HEK293 (cell line): ENCODE data around the gene OCLN.

Experiments used
- CTCF ChIA-PET: fragments of 350-600 bp; formaldehyde crosslinking; extraction: SDS; loops from one replicate; lab custom pipeline; 2021; ENCODE audit warnings: antibody characterized with exemption; lab: Yijun Ruan, JAX
- POLR2A ChIA-PET: fragments of 300-600 bp; formaldehyde crosslinking; extraction: SDS; loops from one replicate; lab custom pipeline; 2020; ENCODE audit warnings: antibody characterized with exemption, inconsistent platforms; lab: Yijun Ruan, JAX
- H3K27ac ChIP-seq: fragments of 200-500 bp; sonication (Bioruptor generic); 2 replicates; pipeline ENCODE4 v1.5.1; 2014; ENCODE audit warnings: low read depth, low read length, control low read depth, inconsistent platforms; ENCODE audit errors: extremely low read depth
- H3K36me3 ChIP-seq, 2 experiments: fragments of 200-500 bp in 1 of 2; sonication (Bioruptor generic) in 1 of 2; 1 replicate in 1 of 2; 2 replicates in 1 of 2; pipeline ENCODE4 v1.5.1; 2014 to 2017; ENCODE audit warnings: inconsistent platforms in 2 of 2, low read length in 2 of 2; ENCODE audit not compliant: control insufficient read depth in 2 of 2, insufficient read depth in 1 of 2
- H3K4me1 ChIP-seq: fragments of 200-500 bp; sonication (Bioruptor generic); 2 replicates; pipeline ENCODE4 v1.5.1; 2014; ENCODE audit warnings: mild to moderate bottlenecking, low read length, inconsistent platforms; ENCODE audit not compliant: control insufficient read depth, insufficient read depth
- H3K4me3 ChIP-seq: 2 replicates; pipeline ENCODE4 v1.5.1; 2011; ENCODE audit warnings: low read depth, mild to moderate bottlenecking, control low read depth, low read length, moderate library complexity
- H3K9me3 ChIP-seq: fragments of 200-500 bp; sonication (Bioruptor generic); 2 replicates; pipeline ENCODE4 v1.5.1; 2014; ENCODE audit warnings: low read depth, low read length, inconsistent platforms; ENCODE audit not compliant: control insufficient read depth, insufficient read depth
- HOXD13 ChIP-seq: sonication (generic); formaldehyde crosslinking; IDR thresholded peaks from 2 replicates; pipeline ENCODE4 v1.8.0; 2022; ENCODE audit warnings: missing genetic modification reagents, borderline replicate concordance
- KLF16 ChIP-seq: fragments of 450-650 bp; formaldehyde crosslinking; IDR thresholded peaks from 2 replicates; pipeline ENCODE4 v1.5.1; 2017; ENCODE audit warnings: missing biosample characterization, missing genetic modification characterization
- MEIS1 ChIP-seq: sonication (generic); formaldehyde crosslinking; IDR thresholded peaks from 2 replicates; pipeline ENCODE4 v1.8.1; 2022; ENCODE audit warnings: missing genetic modification reagents, mild to moderate bottlenecking, borderline replicate concordance
- RBAK ChIP-seq: fragments of 450-650 bp; formaldehyde crosslinking; IDR thresholded peaks from 2 replicates; pipeline ENCODE4 v1.5.1; 2016; ENCODE audit warnings: missing biosample characterization, missing genetic modification characterization
- TCF7L2 ChIP-seq: IDR thresholded peaks from 2 replicates; pipeline ENCODE4 v1.6.1; 2011; ENCODE audit warnings: low read depth, mild to moderate bottlenecking, inconsistent platforms, low read length, moderate library complexity, borderline replicate concordance
- ZBTB17 ChIP-seq: fragments of 450-650 bp; formaldehyde crosslinking; IDR thresholded peaks from 2 replicates; pipeline ENCODE4 v1.5.1; 2016; ENCODE audit warnings: missing biosample characterization, missing genetic modification characterization
- ZBTB20 ChIP-seq: fragments of 450-650 bp; formaldehyde crosslinking; IDR thresholded peaks from 2 replicates; pipeline ENCODE4 v1.5.1; 2016; ENCODE audit warnings: missing biosample characterization, missing genetic modification characterization
- ZBTB8A ChIP-seq: fragments of 450-650 bp; formaldehyde crosslinking; IDR thresholded peaks from 2 replicates; pipeline ENCODE4 v1.5.1; 2016; ENCODE audit warnings: missing biosample characterization, missing genetic modification characterization
- ZFP37 ChIP-seq: fragments of 450-650 bp; formaldehyde crosslinking; IDR thresholded peaks from 2 replicates; pipeline ENCODE4 v1.5.1; 2016; ENCODE audit warnings: missing biosample characterization, missing genetic modification characterization
- ZFP41 ChIP-seq: fragments of 450-650 bp; formaldehyde crosslinking; IDR thresholded peaks from 2 replicates; pipeline ENCODE4 v1.5.1; 2016; ENCODE audit warnings: missing biosample characterization, missing genetic modification characterization, borderline replicate concordance
- ZNF114 ChIP-seq: fragments of 450-650 bp; formaldehyde crosslinking; IDR thresholded peaks from 2 replicates; pipeline ENCODE4 v1.5.0; 2017; ENCODE audit warnings: missing biosample characterization, missing genetic modification characterization
- ZNF19 ChIP-seq: fragments of 450-650 bp; formaldehyde crosslinking; IDR thresholded peaks from 2 replicates; pipeline ENCODE4; 2016; ENCODE audit warnings: missing biosample characterization, missing genetic modification characterization, low read depth
- ZNF214 ChIP-seq: fragments of 450-650 bp; formaldehyde crosslinking; IDR thresholded peaks from 2 replicates; pipeline ENCODE4 v1.5.1; 2017; ENCODE audit warnings: missing biosample characterization, mild to moderate bottlenecking, missing genetic modification characterization, borderline replicate concordance
- ZNF354C ChIP-seq: fragments of 450-650 bp; formaldehyde crosslinking; IDR thresholded peaks from 2 replicates; pipeline ENCODE4 v1.5.1; 2016; ENCODE audit warnings: missing biosample characterization, missing genetic modification characterization, low read depth, borderline replicate concordance
- ZNF366 ChIP-seq: fragments of 450-650 bp; formaldehyde crosslinking; conservative IDR thresholded peaks from 2 replicates; pipeline ENCODE4 v1.5.1; 2016; ENCODE audit warnings: missing biosample characterization, missing genetic modification characterization
- ZNF510 ChIP-seq: fragments of 450-650 bp; formaldehyde crosslinking; IDR thresholded peaks from 2 replicates; pipeline ENCODE4 v1.5.1; 2018; ENCODE audit warnings: mild to moderate bottlenecking, missing genetic modification characterization, missing biosample characterization; ENCODE audit not compliant: insufficient replicate concordance
- ZNF664 ChIP-seq: fragments of 450-650 bp; formaldehyde crosslinking; IDR thresholded peaks from 2 replicates; pipeline ENCODE4 v1.5.1; 2016; ENCODE audit warnings: missing biosample characterization, missing genetic modification characterization
- ZNF792 ChIP-seq: fragments of 450-650 bp; formaldehyde crosslinking; IDR thresholded peaks from 2 replicates; pipeline ENCODE4 v1.5.1; 2016; ENCODE audit warnings: missing biosample characterization, missing genetic modification characterization
- ZSCAN23 ChIP-seq: fragments of 450-650 bp; formaldehyde crosslinking; IDR thresholded peaks from 2 replicates; pipeline ENCODE4 v1.5.1; 2016; ENCODE audit warnings: missing biosample characterization, missing genetic modification characterization
- TF ChIP-seq, protein P1 (sequence below): fragments of 450-650 bp; IDR thresholded peaks from 2 replicates; pipeline ENCODE4 v1.5.1; 2018; ENCODE audit warnings: missing biosample characterization, missing genetic modification characterization
- TF ChIP-seq, protein P2 (sequence below): fragments of 450-650 bp; formaldehyde crosslinking; IDR thresholded peaks from 2 replicates; pipeline ENCODE4 v1.5.1; 2016; ENCODE audit warnings: missing biosample characterization, missing genetic modification characterization
- TF ChIP-seq, protein P3 (sequence below): fragments of 450-650 bp; formaldehyde crosslinking; conservative IDR thresholded peaks from 2 replicates; pipeline ENCODE4 v1.5.1; 2016; ENCODE audit warnings: low read depth, missing biosample characterization, missing genetic modification characterization
- TF ChIP-seq, protein P4 (sequence below): fragments of 450-650 bp; formaldehyde crosslinking; IDR thresholded peaks from 2 replicates; pipeline ENCODE4 v1.5.1; 2016; ENCODE audit warnings: missing biosample characterization, missing genetic modification characterization

The OCLN gene

DNA sequence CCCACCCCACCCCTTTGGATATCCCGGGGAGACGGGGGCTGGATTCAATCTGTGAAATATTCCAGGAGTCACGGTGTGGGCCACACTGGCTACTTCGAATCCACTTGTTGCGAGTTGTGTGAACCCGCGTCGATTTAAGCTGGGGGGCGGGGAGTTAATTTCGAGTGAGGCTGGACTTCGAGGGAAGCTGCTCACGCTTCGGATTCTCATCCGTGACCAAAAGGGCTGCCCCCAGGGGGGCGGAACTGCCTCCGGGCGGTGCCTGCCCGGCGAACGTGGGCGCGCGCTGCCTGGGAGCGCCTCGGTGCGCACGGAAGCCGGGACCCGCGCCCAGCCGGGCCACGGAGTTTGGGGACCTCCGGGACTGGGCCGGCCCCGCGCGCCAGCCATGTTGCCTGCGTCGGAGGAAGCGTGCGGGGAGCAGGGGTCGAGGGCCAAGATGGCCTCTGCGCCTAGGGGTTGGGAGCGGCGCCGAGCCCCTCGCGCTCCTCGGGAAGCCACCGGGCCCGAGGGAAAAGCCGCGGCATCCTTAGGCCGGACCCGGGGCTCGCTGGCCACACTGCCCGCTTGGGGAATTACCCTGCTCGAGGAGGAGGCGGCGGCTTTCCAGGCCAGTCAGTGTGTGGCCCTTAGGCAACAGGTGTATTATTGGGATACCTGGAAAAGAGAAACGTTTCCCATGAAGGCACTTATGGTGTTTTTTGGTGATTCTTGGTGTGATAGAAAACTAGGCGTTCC, 975 bp downstream of the OCLN start:
- H3K4me3 ChIP-seq, result peak overlapping the region; percentile 87
- POLR2A ChIA-PET, result interaction anchor here (1.2 to 1.5 kb wide), 4 partner anchors 8 to 27 kb away, joined by 4 to 8 read pairs (median 6); no protein-coding TSS in a partner anchor
- CTCF ChIA-PET, result interaction anchor here (0.7 to 1.0 kb wide), 2 partner anchors 400 to 469 kb away, joined by 3 read pairs; partner anchors contain the start of gene SLC30A5
- H3K4me1 ChIP-seq, result peaks cover 17% of the 10 kb centered on the region
- peak overlapping the region; percentile 93 for H3K27ac ChIP-seq
- no peaks in the 10 kb centered on the region for H3K9me3 ChIP-seq
- no peaks in the 10 kb centered on the region for H3K36me3 ChIP-seq
- TF ChIP-seq, protein P1, sequence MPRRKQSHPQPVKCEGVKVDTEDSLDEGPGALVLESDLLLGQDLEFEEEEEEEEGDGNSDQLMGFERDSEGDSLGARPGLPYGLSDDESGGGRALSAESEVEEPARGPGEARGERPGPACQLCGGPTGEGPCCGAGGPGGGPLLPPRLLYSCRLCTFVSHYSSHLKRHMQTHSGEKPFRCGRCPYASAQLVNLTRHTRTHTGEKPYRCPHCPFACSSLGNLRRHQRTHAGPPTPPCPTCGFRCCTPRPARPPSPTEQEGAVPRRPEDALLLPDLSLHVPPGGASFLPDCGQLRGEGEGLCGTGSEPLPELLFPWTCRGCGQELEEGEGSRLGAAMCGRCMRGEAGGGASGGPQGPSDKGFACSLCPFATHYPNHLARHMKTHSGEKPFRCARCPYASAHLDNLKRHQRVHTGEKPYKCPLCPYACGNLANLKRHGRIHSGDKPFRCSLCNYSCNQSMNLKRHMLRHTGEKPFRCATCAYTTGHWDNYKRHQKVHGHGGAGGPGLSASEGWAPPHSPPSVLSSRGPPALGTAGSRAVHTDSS (tag by site-specific recombination), result 0 out of 2 replicates have a peak, but pooled peaks have one; percentile 18
- TF ChIP-seq HOXD13, result no peak
- TF ChIP-seq ZNF354C (tag by site-specific recombination), result no peak
- peak; percentile 65; the same call in 1 of the 2 replicates for TF ChIP-seq ZBTB8A (tag by site-specific recombination)
- no peak for TF ChIP-seq ZSCAN23
- TF ChIP-seq ZNF214, result no peak
- TF ChIP-seq ZNF114 (tag by site-specific recombination), result no peak
- TF ChIP-seq MEIS1 (CRISPR knock-in tag), result no peak
- TF ChIP-seq TCF7L2, result no peak
- TF ChIP-seq ZFP37 (tag by site-specific recombination), result no peak; the same call in 1 of the 2 replicates
- no peak for TF ChIP-seq KLF16 (tag by site-specific recombination)
- TF ChIP-seq, protein P2, sequence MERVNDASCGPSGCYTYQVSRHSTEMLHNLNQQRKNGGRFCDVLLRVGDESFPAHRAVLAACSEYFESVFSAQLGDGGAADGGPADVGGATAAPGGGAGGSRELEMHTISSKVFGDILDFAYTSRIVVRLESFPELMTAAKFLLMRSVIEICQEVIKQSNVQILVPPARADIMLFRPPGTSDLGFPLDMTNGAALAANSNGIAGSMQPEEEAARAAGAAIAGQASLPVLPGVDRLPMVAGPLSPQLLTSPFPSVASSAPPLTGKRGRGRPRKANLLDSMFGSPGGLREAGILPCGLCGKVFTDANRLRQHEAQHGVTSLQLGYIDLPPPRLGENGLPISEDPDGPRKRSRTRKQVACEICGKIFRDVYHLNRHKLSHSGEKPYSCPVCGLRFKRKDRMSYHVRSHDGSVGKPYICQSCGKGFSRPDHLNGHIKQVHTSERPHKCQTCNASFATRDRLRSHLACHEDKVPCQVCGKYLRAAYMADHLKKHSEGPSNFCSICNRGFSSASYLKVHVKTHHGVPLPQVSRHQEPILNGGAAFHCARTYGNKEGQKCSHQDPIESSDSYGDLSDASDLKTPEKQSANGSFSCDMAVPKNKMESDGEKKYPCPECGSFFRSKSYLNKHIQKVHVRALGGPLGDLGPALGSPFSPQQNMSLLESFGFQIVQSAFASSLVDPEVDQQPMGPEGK (tag by site-specific recombination), result peak; percentile 57
- peak; percentile 57; the same call in 1 of the 2 replicates for TF ChIP-seq ZBTB20 (tag by site-specific recombination)
- TF ChIP-seq ZNF664 (tag by site-specific recombination), result no peak
- no peak for TF ChIP-seq ZNF510 (tag by site-specific recombination)
- no peak for TF ChIP-seq ZFP41
- TF ChIP-seq, protein P3, sequence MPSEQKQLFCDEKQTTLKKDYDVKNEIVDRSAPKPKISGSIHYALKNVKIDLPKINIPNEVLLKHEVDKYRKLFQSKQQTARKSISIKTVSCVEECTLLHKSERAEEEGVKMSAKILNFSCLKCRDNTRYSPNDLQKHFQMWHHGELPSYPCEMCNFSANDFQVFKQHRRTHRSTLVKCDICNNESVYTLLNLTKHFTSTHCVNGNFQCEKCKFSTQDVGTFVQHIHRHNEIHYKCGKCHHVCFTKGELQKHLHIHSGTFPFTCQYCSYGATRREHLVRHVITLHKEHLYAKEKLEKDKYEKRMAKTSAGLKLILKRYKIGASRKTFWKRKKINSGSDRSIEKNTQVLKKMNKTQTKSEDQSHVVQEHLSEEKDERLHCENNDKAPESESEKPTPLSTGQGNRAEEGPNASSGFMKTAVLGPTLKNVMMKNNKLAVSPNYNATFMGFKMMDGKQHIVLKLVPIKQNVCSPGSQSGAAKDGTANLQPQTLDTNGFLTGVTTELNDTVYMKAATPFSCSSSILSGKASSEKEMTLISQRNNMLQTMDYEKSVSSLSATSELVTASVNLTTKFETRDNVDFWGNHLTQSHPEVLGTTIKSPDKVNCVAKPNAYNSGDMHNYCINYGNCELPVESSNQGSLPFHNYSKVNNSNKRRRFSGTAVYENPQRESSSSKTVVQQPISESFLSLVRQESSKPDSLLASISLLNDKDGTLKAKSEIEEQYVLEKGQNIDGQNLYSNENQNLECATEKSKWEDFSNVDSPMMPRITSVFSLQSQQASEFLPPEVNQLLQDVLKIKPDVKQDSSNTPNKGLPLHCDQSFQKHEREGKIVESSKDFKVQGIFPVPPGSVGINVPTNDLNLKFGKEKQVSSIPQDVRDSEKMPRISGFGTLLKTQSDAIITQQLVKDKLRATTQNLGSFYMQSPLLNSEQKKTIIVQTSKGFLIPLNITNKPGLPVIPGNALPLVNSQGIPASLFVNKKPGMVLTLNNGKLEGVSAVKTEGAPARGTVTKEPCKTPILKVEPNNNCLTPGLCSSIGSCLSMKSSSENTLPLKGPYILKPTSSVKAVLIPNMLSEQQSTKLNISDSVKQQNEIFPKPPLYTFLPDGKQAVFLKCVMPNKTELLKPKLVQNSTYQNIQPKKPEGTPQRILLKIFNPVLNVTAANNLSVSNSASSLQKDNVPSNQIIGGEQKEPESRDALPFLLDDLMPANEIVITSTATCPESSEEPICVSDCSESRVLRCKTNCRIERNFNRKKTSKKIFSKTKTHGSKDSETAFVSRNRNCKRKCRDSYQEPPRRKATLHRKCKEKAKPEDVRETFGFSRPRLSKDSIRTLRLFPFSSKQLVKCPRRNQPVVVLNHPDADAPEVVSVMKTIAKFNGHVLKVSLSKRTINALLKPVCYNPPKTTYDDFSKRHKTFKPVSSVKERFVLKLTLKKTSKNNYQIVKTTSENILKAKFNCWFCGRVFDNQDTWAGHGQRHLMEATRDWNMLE (tag by site-specific recombination), result no peak
- TF ChIP-seq ZNF792 (tag by site-specific recombination), result no peak
- no peak for TF ChIP-seq RBAK (tag by site-specific recombination)
- TF ChIP-seq ZNF19 (tag by site-specific recombination), result no peak
- TF ChIP-seq ZNF366 (tag by site-specific recombination), result no peak
- TF ChIP-seq, protein P4, sequence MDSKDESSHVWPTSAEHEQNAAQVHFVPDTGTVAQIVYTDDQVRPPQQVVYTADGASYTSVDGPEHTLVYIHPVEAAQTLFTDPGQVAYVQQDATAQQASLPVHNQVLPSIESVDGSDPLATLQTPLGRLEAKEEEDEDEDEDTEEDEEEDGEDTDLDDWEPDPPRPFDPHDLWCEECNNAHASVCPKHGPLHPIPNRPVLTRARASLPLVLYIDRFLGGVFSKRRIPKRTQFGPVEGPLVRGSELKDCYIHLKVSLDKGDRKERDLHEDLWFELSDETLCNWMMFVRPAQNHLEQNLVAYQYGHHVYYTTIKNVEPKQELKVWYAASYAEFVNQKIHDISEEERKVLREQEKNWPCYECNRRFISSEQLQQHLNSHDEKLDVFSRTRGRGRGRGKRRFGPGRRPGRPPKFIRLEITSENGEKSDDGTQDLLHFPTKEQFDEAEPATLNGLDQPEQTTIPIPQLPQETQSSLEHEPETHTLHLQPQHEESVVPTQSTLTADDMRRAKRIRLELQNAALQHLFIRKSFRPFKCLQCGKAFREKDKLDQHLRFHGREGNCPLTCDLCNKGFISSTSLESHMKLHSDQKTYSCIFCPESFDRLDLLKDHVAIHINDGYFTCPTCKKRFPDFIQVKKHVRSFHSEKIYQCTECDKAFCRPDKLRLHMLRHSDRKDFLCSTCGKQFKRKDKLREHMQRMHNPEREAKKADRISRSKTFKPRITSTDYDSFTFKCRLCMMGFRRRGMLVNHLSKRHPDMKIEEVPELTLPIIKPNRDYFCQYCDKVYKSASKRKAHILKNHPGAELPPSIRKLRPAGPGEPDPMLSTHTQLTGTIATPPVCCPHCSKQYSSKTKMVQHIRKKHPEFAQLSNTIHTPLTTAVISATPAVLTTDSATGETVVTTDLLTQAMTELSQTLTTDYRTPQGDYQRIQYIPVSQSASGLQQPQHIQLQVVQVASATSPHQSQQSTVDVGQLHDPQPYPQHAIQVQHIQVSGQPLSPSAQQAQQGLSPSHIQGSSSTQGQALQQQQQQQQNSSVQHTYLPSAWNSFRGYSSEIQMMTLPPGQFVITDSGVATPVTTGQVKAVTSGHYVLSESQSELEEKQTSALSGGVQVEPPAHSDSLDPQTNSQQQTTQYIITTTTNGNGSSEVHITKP, result peak; percentile 60; the same call in 1 of the 2 replicates
- TF ChIP-seq ZBTB17, result no peak
